Vagina (tissue), 2 donors: Measurements from ENCODE around the gene PNMA8A.

Source experiments
- POLR2A ChIP-seq, 2 donors: fragments of 450-650 bp; IDR thresholded peaks; one replicate each; pipeline ENCODE4 v1.6.1; 2017; ENCODE audit warnings: antibody characterized with exemption in 2 of 2, mild to moderate bottlenecking in 2 of 2, moderate library complexity in 2 of 2
- POLR2AphosphoS5 ChIP-seq, 2 donors: sonication (generic); formaldehyde crosslinking; IDR thresholded peaks; one replicate each; pipeline ENCODE4 v1.9.0; 2017; ENCODE audit warnings: antibody characterized with exemption in 2 of 2, mild to moderate bottlenecking in 2 of 2, low read depth in 1 of 2; ENCODE audit not compliant: insufficient read depth in 1 of 2
- TF ChIP-seq, protein P1 (sequence below), 3 experiments: fragments of 450-650 bp in 2 of 3; fragments of 200-600 bp in 1 of 3; sonication (generic) in 1 of 3; IDR thresholded peaks; one replicate each; pipeline ENCODE4 v1.5.1; 2017 to 2019; ENCODE audit warnings: antibody characterized with exemption in 3 of 3, mild to moderate bottlenecking in 2 of 3, moderate library complexity in 2 of 3

DNA sequence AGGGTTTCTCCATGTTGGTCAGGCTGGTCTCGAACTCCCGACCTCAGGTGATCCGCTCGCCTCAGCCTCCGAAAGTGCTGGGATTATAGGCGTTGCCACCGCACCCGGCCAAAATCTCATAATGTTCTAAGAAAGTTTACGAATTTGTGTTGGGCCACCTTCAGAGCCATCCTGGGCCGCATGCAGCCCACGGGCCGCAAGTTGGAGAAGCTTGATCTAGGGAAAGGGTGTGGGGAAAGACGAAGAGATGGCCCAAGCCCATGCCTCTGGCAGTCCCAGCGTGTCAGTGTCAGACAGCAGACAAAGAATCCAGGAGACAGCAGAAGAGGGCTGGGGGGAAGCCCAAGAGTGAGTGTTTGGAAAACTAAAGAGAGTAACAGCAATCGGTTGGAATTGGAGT is 25.3 kb downstream of the PNMA8A start:
- TF ChIP-seq, protein P1, sequence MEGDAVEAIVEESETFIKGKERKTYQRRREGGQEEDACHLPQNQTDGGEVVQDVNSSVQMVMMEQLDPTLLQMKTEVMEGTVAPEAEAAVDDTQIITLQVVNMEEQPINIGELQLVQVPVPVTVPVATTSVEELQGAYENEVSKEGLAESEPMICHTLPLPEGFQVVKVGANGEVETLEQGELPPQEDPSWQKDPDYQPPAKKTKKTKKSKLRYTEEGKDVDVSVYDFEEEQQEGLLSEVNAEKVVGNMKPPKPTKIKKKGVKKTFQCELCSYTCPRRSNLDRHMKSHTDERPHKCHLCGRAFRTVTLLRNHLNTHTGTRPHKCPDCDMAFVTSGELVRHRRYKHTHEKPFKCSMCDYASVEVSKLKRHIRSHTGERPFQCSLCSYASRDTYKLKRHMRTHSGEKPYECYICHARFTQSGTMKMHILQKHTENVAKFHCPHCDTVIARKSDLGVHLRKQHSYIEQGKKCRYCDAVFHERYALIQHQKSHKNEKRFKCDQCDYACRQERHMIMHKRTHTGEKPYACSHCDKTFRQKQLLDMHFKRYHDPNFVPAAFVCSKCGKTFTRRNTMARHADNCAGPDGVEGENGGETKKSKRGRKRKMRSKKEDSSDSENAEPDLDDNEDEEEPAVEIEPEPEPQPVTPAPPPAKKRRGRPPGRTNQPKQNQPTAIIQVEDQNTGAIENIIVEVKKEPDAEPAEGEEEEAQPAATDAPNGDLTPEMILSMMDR (IDR thresholded peaks at IDR 0.05): no peak
- TF ChIP-seq POLR2A (IDR thresholded peaks at IDR 0.05) (no peak), POLR2AphosphoS5 (IDR thresholded peaks at IDR 0.05; ENCODE audit: insufficient read depth in 1 of 2, low read depth in 1 of 2) (no peak)
